ENCODE results near the gene DOCK4. TPM values are rescaled to one million over a fixed set of nuclear protein-coding genes. Genes with fewer than 3 reads are reported as not detected.

The DOCK4 gene
- total and polyA plus RNA-seq, 2 of the 8 experiments (the other 6 are each of a cell fraction or from before 2014, with no cell fraction given), result 5.1 to 23.6 TPM

DNA sequence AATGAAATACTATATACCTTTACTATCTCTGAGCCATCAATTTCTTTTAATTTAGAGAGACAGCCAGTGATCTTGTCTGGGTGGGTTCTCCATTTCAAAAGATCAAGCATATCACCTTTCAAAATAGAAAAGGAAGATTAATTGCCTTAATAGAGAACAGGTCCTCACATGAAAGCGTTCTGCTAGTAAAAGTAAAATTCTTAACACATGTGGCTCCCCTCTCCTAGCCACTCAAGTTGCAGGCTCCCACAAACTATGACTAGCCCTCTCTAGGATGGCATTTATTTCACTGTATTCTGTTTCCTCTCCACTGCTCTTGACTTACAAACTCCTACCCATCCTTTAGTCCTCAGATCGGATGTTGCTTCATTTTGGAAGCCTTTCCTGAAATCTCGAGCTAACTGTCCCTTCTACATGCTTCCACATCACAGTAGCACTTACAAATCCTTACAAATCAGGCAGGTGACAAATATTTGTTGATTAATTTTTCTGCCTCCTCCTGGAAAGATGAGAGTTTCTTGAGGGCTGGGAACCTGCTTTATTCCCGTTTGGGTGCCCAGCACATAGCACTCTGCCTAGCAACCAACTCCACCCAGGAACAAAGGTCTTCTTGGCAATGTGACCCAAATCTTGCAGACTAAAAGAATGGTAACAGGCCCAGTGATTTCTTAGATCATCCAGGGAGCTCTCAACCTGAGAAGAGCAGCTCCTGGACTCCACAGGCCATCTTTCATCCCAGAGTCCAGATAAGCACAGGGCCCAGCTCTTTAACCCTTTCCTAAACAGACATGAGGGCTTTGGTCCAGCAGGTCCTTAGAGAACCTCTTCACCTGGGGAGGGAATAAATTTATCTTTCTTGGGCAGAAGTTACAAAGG is 333.5 kb downstream of the DOCK4 start (continued):
- TF ChIP-seq, protein P1, sequence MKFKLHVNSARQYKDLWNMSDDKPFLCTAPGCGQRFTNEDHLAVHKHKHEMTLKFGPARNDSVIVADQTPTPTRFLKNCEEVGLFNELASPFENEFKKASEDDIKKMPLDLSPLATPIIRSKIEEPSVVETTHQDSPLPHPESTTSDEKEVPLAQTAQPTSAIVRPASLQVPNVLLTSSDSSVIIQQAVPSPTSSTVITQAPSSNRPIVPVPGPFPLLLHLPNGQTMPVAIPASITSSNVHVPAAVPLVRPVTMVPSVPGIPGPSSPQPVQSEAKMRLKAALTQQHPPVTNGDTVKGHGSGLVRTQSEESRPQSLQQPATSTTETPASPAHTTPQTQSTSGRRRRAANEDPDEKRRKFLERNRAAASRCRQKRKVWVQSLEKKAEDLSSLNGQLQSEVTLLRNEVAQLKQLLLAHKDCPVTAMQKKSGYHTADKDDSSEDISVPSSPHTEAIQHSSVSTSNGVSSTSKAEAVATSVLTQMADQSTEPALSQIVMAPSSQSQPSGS (IDR thresholded peaks at IDR 0.05; ENCODE audit: low read length), result no peak
- TF ChIP-seq EZH2 (IDR thresholded peaks at IDR 0.05; ENCODE audit: low read depth, low read length, severe bottlenecking), result no peak
- no peak for TF ChIP-seq TAF7 (optimal IDR thresholded peaks at IDR 0.05; ENCODE audit: borderline replicate concordance, low read depth, low read length)
- TF ChIP-seq, protein P2, sequence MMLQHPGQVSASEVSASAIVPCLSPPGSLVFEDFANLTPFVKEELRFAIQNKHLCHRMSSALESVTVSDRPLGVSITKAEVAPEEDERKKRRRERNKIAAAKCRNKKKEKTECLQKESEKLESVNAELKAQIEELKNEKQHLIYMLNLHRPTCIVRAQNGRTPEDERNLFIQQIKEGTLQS (IDR thresholded peaks at IDR 0.05; ENCODE audit: insufficient read depth, low read depth, low read length), result no peak
- TF ChIP-seq RAD21 (IDR thresholded peaks at IDR 0.05 in 1 of 2, conservative IDR thresholded peaks at IDR 0.05 in 1 of 2; ENCODE audit: low read depth in 2 of 2, low read length in 2 of 2), result no peak
- TF ChIP-seq CEBPB (IDR thresholded peaks at IDR 0.05; ENCODE audit: low read depth, low read length), result no peak
- TF ChIP-seq JUND (IDR thresholded peaks at IDR 0.05; ENCODE audit: low read length), result no peak
- TF ChIP-seq BCL11A (IDR thresholded peaks at IDR 0.05; ENCODE audit: low read depth in 2 of 2, low read length in 2 of 2), result no peak
- no peak for TF ChIP-seq GABPA (IDR thresholded peaks at IDR 0.05; ENCODE audit: borderline replicate concordance, insufficient read depth, low read length)

Data from H1 (cell line).